ENCODE measurements around the gene SLC7A7.
"Not testable (repeated sequence)": the region's sequence is repeated elsewhere in the genome, so short reads cannot be mapped to it uniquely, and the experiment has no call there.

The SLC7A7 gene

GRCh38 chr14:22841311-22841710, 26.1 kb upstream of the SLC7A7 start:
- Histone ChIP-seq H3K27ac (ENCODE audit: low read depth, low read length) (no peak overlapping the region), H3K4me1 (ENCODE audit: control insufficient read depth, insufficient read depth, low read length) (peaks cover 20% of the 10 kb centered on the region), H3K9ac (ENCODE audit: low read length) (no peak overlapping the region), H3K27me3 (ENCODE audit: control insufficient read depth, insufficient read depth, low read length) (no peaks in the 10 kb centered on the region), H3K4me3 (ENCODE audit: low read length) (no peak overlapping the region), H3K36me3 (ENCODE audit: control insufficient read depth, insufficient read depth, low read length) (peaks cover 41% of the 10 kb centered on the region)

GRCh38 chr14:22839159-22839779, 24.0 kb upstream of the SLC7A7 start:
- Histone ChIP-seq H3K4me3 (ENCODE audit: low read length) (peak overlapping the region; percentile 94), H3K27ac (ENCODE audit: low read depth, low read length) (peak overlapping the region; percentile 96), H3K9ac (ENCODE audit: low read length) (no peak overlapping the region)

GRCh38 chr14:22838631-22839041, 23.4 kb upstream of the SLC7A7 start:
- no peaks in the 10 kb centered on the region for H3K27me3 ChIP-seq (ENCODE audit: control insufficient read depth, insufficient read depth, low read length)
- peak overlapping the region; percentile 96 for H3K27ac ChIP-seq (ENCODE audit: low read depth, low read length)
- H3K4me1 ChIP-seq (ENCODE audit: control insufficient read depth, insufficient read depth, low read length) = peaks cover 15% of the 10 kb centered on the region
- H3K36me3 ChIP-seq (ENCODE audit: control insufficient read depth, insufficient read depth, low read length) = peaks cover 26% of the 10 kb centered on the region
- H3K4me3 ChIP-seq (ENCODE audit: low read length) = peak overlapping the region; percentile 94
- no peak overlapping the region for H3K9ac ChIP-seq (ENCODE audit: low read length)

More at GRCh38 chr14:22839159-22839779, 24.0 kb upstream of the SLC7A7 start:
- Histone ChIP-seq H3K27me3 (ENCODE audit: control insufficient read depth, insufficient read depth, low read length) (no peaks in the 10 kb centered on the region), H3K36me3 (ENCODE audit: control insufficient read depth, insufficient read depth, low read length) (peaks cover 23% of the 10 kb centered on the region), H3K4me1 (ENCODE audit: control insufficient read depth, insufficient read depth, low read length) (peaks cover 15% of the 10 kb centered on the region)

- Histone ChIP-seq H3K36me3 (ENCODE audit: control insufficient read depth, insufficient read depth, low read length) (peaks cover 20% of the 10 kb centered on the region), H3K9ac (ENCODE audit: low read length) (peak overlapping the region; percentile 33), H3K27ac (ENCODE audit: low read depth, low read length) (peak overlapping the region; percentile 96), H3K27me3 (ENCODE audit: control insufficient read depth, insufficient read depth, low read length) (no peaks in the 10 kb centered on the region), H3K4me3 (ENCODE audit: low read length) (peak overlapping the region; percentile 94), H3K4me1 (ENCODE audit: control insufficient read depth, insufficient read depth, low read length) (peaks cover 15% of the 10 kb centered on the region)
Measured at GRCh38 chr14:22837750-22838538, 22.7 kb upstream of the SLC7A7 start.

GRCh38 chr14:22837114-22837749, 22.0 kb upstream of the SLC7A7 start:
- no peaks in the 10 kb centered on the region for H3K27me3 ChIP-seq (ENCODE audit: control insufficient read depth, insufficient read depth, low read length)
- H3K27ac ChIP-seq (ENCODE audit: low read depth, low read length) = peak overlapping the region; percentile 96
- peak overlapping the region; percentile 91 for H3K9ac ChIP-seq (ENCODE audit: low read length)
- peaks cover 15% of the 10 kb centered on the region for H3K4me1 ChIP-seq (ENCODE audit: control insufficient read depth, insufficient read depth, low read length)
- peak overlapping the region; percentile 94 for H3K4me3 ChIP-seq (ENCODE audit: low read length)
- peaks cover 17% of the 10 kb centered on the region for H3K36me3 ChIP-seq (ENCODE audit: control insufficient read depth, insufficient read depth, low read length)

- peaks cover 15% of the 10 kb centered on the region for H3K4me1 ChIP-seq (ENCODE audit: control insufficient read depth, insufficient read depth, low read length)
- peaks cover 10% of the 10 kb centered on the region for H3K36me3 ChIP-seq (ENCODE audit: control insufficient read depth, insufficient read depth, low read length)
- H3K27ac ChIP-seq (ENCODE audit: low read depth, low read length) = peak within 1 kb of the TSS; percentile 96
- H3K4me3 ChIP-seq (ENCODE audit: low read length) = peak within 1 kb of the TSS; percentile 94
- peak within 1 kb of the TSS; percentile 91 for H3K9ac ChIP-seq (ENCODE audit: low read length)
- H3K27me3 ChIP-seq (ENCODE audit: control insufficient read depth, insufficient read depth, low read length) = no peaks in the 10 kb centered on the region
Measured at GRCh38 chr14:22836301-22837113, 21.3 kb upstream of the SLC7A7 start, which contains the start of gene MMP14. MMP14 (plus strand) TSS chr14:22836585; CDS start chr14:22836818, 233 bp downstream.

GRCh38 chr14:22835505-22835904, 20.3 kb upstream of the SLC7A7 start:
- peaks cover 15% of the 10 kb centered on the region for H3K4me1 ChIP-seq (ENCODE audit: control insufficient read depth, insufficient read depth, low read length)
- H3K27ac ChIP-seq (ENCODE audit: low read depth, low read length) = peak overlapping the region; percentile 96
- H3K36me3 ChIP-seq (ENCODE audit: control insufficient read depth, insufficient read depth, low read length) = peaks cover 7% of the 10 kb centered on the region

GRCh38 chr14:22830443-22831010, 15.3 kb upstream of the SLC7A7 start:
- H3K4me3 ChIP-seq (ENCODE audit: low read length) = peak overlapping the region; percentile 98
- H3K9ac ChIP-seq (ENCODE audit: low read length) = peak overlapping the region; percentile 86
- no peaks in the 10 kb centered on the region for H3K27me3 ChIP-seq (ENCODE audit: control insufficient read depth, insufficient read depth, low read length)
- H3K4me1 ChIP-seq (ENCODE audit: control insufficient read depth, insufficient read depth, low read length) = peaks cover 2% of the 10 kb centered on the region
- H3K27ac ChIP-seq (ENCODE audit: low read depth, low read length) = no peak overlapping the region
- peaks cover 7% of the 10 kb centered on the region for H3K36me3 ChIP-seq (ENCODE audit: control insufficient read depth, insufficient read depth, low read length)

More at GRCh38 chr14:22835505-22835904, 20.3 kb upstream of the SLC7A7 start:
- Histone ChIP-seq H3K9ac (ENCODE audit: low read length) (no peak overlapping the region), H3K4me3 (ENCODE audit: low read length) (no peak overlapping the region), H3K27me3 (ENCODE audit: control insufficient read depth, insufficient read depth, low read length) (no peaks in the 10 kb centered on the region)

GRCh38 chr14:22829661-22830442, 14.6 kb upstream of the SLC7A7 start, which contains the start of gene MRPL52:
MRPL52 (plus strand) TSS chr14:22829887; CDS start chr14:22829913, 26 bp downstream.
- peak within 1 kb of the TSS; percentile 98 for H3K4me3 ChIP-seq (ENCODE audit: low read length)
- H3K27me3 ChIP-seq (ENCODE audit: control insufficient read depth, insufficient read depth, low read length) = no peaks in the 10 kb centered on the region
- H3K27ac ChIP-seq (ENCODE audit: low read depth, low read length) = peak within 1 kb of the TSS; percentile 68
- peaks cover 7% of the 10 kb centered on the region for H3K36me3 ChIP-seq (ENCODE audit: control insufficient read depth, insufficient read depth, low read length)
- peaks cover 3% of the 10 kb centered on the region for H3K4me1 ChIP-seq (ENCODE audit: control insufficient read depth, insufficient read depth, low read length)
- H3K9ac ChIP-seq (ENCODE audit: low read length) = peak within 1 kb of the TSS; percentile 86

GRCh38 chr14:22829076-22829660, 13.9 kb upstream of the SLC7A7 start:
- peak overlapping the region; percentile 16 for H3K9ac ChIP-seq (ENCODE audit: low read length)
- not testable (repeated sequence) for H3K36me3 ChIP-seq (ENCODE audit: control insufficient read depth, insufficient read depth, low read length); H3K4me1 ChIP-seq (ENCODE audit: control insufficient read depth, insufficient read depth, low read length); H3K27me3 ChIP-seq (ENCODE audit: control insufficient read depth, insufficient read depth, low read length)
- peak overlapping the region; percentile 98 for H3K4me3 ChIP-seq (ENCODE audit: low read length)
- peak overlapping the region; percentile 68 for H3K27ac ChIP-seq (ENCODE audit: low read depth, low read length)
